SIG-M5 treated with dmso at 0.1 percent for 504 hours (cell line): ENCODE measurements around the gene RUVBL2.

Experiments used
- DNase-seq: peaks from one replicate; lab custom pipeline; 2025; ENCODE audit not compliant: unreplicated experiment; lab: John Stamatoyannopoulos, UW

Gene RUVBL2

GRCh38 chr19:48987323-48987722 is 6.4 kb upstream of the RUVBL2 start:
- DNase-seq = no peak

GRCh38 chr19:48988286-48988685 is 5.4 kb upstream of the RUVBL2 start:
- DNase-seq = no peak

GRCh38 chr19:48988860-48989259 is 4.8 kb upstream of the RUVBL2 start:
- no peak for DNase-seq

- DNase-seq = no peak
Measured at GRCh38 chr19:48989701-48990291, 3.9 kb upstream of the RUVBL2 start.

GRCh38 chr19:48990400-48990799 is 3.3 kb upstream of the RUVBL2 start:
- no peak for DNase-seq

GRCh38 chr19:48991011-48991609 is 2.6 kb upstream of the RUVBL2 start:
- DNase-seq = no peak

- DNase-seq = peak; percentile 55
Measured at GRCh38 chr19:48991873-48992580, 1.7 kb upstream of the RUVBL2 start.

GRCh38 chr19:48992581-48993174 is 1.0 kb upstream of the RUVBL2 start:
- DNase-seq = peak; percentile 43

- DNase-seq = no peak
Measured at GRCh38 chr19:48994035-48994386, 324 bp downstream of the RUVBL2 start.

- peak; percentile 60 for DNase-seq
Measured at GRCh38 chr19:48997972-48998371, 4.3 kb downstream of the RUVBL2 start.

GRCh38 chr19:48999481-49000325 is 6.0 kb downstream of the RUVBL2 start:
- peak; percentile 70 for DNase-seq

GRCh38 chr19:49004133-49004532 is 10.4 kb downstream of the RUVBL2 start:
- no peak for DNase-seq

- no peak for DNase-seq
Measured at GRCh38 chr19:49004964-49005614, 11.4 kb downstream of the RUVBL2 start.

GRCh38 chr19:49006905-49007304 is 13.2 kb downstream of the RUVBL2 start:
- no peak for DNase-seq

GRCh38 chr19:49009828-49010227 is 16.1 kb downstream of the RUVBL2 start:
- no peak for DNase-seq

GRCh38 chr19:49010453-49010852 is 16.8 kb downstream of the RUVBL2 start:
- no peak for DNase-seq

GRCh38 chr19:49011194-49011593 is 17.5 kb downstream of the RUVBL2 start:
- DNase-seq = no peak

- DNase-seq = no peak
Measured at GRCh38 chr19:49014123-49014869, 20.6 kb downstream of the RUVBL2 start.

- no peak for DNase-seq
Measured at GRCh38 chr19:49014870-49015255, 21.2 kb downstream of the RUVBL2 start.
